Immature natural killer cell (primary cell): ENCODE data around the gene AIPL1. TPM values are rescaled to one million over a fixed set of nuclear protein-coding genes. Genes with fewer than 3 reads are reported as not detected.

Experiments
- DNase-seq, 3 donors: peaks; one replicate each; pipeline ENCODE4 v3.0.0; 2022; ENCODE audit warnings: mixed read lengths in 1 of 3
- H3K27ac Mint-ChIP-seq, 6 donors: one replicate each; pipeline ENCODE4 v1.8.0; 2020; ENCODE audit warnings: mixed read lengths in 6 of 6, mild to moderate bottlenecking in 5 of 6, inconsistent platforms in 4 of 6, moderate library complexity in 3 of 6
- H3K27me3 Mint-ChIP-seq, 3 donors: one replicate each; pipeline ENCODE4 v1.8.0; 2020 to 2021; ENCODE audit warnings: low read depth in 3 of 3, mild to moderate bottlenecking in 3 of 3, mixed read lengths in 3 of 3, moderate library complexity in 3 of 3, inconsistent platforms in 1 of 3
- H3K36me3 Mint-ChIP-seq, 3 donors: one replicate each; pipeline ENCODE4 v1.8.0; 2020; ENCODE audit warnings: mixed read lengths in 3 of 3, inconsistent platforms in 2 of 3, mild to moderate bottlenecking in 2 of 3
- H3K4me1 Mint-ChIP-seq, 2 donors: one replicate each; pipeline ENCODE4 v1.8.0; 2020; ENCODE audit warnings: inconsistent platforms in 2 of 2, mild to moderate bottlenecking in 2 of 2, mixed read lengths in 2 of 2, moderate library complexity in 1 of 2
- H3K4me3 Mint-ChIP-seq, 5 donors: one replicate each; pipeline ENCODE4 v1.8.0; 2020; ENCODE audit warnings: mild to moderate bottlenecking in 5 of 5, mixed read lengths in 5 of 5, inconsistent platforms in 3 of 5, moderate library complexity in 3 of 5
- H3K9me3 Mint-ChIP-seq, 6 donors: one replicate each; pipeline ENCODE4 v1.8.0; 2020; ENCODE audit warnings: mild to moderate bottlenecking in 6 of 6, mixed read lengths in 6 of 6, inconsistent platforms in 4 of 6, moderate library complexity in 3 of 6
- polyA plus RNA-seq, 3 donors: library from polyadenylated mRNA; unstranded; fragments of 300-500 nt; fragmentation: Illumina TruSeq; gene quantifications; one replicate each; pipeline ENCODE4 v1.2.3, GENCODE V29; 2021

The AIPL1 gene
- polyA plus RNA-seq, 3 donors from 2014 or later = not detected

DNA sequence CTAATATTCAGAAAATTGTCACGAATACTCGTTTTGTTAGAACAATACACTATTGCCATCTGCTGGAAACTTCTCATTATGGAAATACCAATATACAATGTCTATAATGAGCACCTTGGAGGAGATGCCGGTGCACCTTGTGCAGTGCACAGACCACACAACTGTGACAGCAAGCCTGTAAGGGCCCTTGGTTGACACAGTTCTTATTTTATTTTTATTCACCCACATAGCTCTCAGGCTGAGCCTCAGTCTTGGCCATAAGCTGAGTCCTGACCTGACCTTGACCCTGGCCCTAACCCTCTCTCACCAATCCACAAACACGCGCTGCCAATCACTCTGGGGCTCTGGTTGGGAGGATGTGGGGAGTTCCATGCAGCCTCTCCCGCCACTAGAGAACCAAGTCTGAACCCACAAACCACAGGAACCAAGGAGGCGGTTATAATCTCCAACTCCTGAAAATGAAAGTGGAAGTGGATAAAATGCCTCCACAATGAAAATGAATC lies 7.6 kb downstream of the AIPL1 start:
- H3K4me3 Mint-ChIP-seq = peak overlapping the region; percentile 34 to 76 (median 65)
- peaks cover 8 to 10% (median 8%) of the 10 kb centered on the region in 3 donors for H3K27me3 Mint-ChIP-seq
- H3K9me3 Mint-ChIP-seq = peaks cover 0 to 19% (median 9%) of the 10 kb centered on the region in 6 donors
- peak; percentile 73 to 75 (median 74) for DNase-seq
- peak overlapping the region; percentile 2 to 80 (median 25) for H3K27ac Mint-ChIP-seq
- peaks cover 12 to 20% of the 10 kb centered on the region in 2 donors for H3K4me1 Mint-ChIP-seq
- H3K36me3 Mint-ChIP-seq = peaks cover 3 to 8% (median 4%) of the 10 kb centered on the region in 3 donors

DNA sequence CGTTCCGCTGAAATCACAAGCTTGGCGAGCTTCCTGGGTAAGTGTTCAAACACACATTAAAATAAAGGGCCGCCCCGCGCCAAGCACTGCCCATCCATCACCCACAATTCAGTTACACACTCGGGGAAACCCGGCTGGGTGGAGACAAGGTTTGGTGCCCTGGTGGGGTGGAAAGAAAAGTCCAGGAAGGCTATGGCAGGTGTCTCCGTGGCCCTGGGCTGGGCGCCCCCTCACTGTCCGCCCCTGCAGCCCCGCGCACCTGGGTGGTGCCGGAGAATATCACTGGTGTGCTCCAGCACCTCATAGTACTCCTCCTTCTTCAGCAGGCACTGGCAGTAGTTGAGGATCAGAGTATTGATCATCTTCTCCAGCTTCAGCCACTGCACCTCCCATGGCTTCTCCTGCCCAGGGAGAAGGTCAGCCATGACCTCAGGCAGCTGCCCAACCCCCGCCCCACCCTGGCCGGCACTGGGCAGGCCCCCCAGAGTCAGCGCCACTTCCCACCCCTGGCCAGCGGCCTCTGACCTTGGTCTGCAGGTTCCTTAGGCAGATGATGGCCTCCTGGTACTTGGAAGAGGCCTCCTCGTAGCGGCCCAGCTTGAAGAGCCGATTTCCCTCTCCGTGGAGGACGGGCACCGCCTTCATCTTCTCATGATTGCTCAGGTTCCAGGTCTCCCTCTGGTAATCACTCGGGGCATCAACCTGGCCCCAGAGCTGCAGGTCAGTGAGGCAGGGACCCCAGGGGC lies 8.4 kb downstream of the AIPL1 start:
- peaks cover 0 to 17% (median 9%) of the 10 kb centered on the region in 6 donors for H3K9me3 Mint-ChIP-seq
- H3K36me3 Mint-ChIP-seq = peaks cover 2 to 8% (median 4%) of the 10 kb centered on the region in 3 donors
- no peak overlapping the region for H3K27ac Mint-ChIP-seq
- peaks cover 9 to 12% (median 9%) of the 10 kb centered on the region in 3 donors for H3K27me3 Mint-ChIP-seq
- H3K4me3 Mint-ChIP-seq = peak overlapping the region in 1 of 5 donors; percentile 57
- peaks cover 12 to 20% of the 10 kb centered on the region in 2 donors for H3K4me1 Mint-ChIP-seq
- no peak for DNase-seq

DNA sequence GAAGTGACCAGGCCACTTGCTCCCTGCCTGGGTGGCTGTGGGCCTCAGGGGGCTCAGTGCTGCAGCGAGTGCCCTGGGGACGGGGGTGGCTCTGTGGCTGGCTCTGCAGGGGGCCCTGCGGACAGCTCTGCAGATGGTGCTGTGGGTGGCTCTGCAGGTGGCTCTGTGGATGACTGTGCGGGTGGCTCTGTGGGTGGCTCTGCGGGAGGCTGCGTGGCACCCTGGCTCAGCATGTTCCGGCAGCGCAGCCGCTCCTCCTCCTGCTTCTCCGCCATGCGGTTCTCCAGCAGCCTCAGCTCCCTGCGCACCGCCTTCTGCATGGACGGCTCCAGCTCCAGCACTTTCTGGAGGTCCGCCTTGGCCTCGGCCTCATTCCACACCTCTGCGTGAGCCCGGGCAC lies 9.5 kb downstream of the AIPL1 start:
- H3K27me3 Mint-ChIP-seq = peaks cover 9 to 12% (median 9%) of the 10 kb centered on the region in 3 donors
- H3K27ac Mint-ChIP-seq = no peak overlapping the region
- H3K9me3 Mint-ChIP-seq = peaks cover 0 to 6% (median 4%) of the 10 kb centered on the region in 6 donors
- peaks cover 12 to 20% of the 10 kb centered on the region in 2 donors for H3K4me1 Mint-ChIP-seq
- no peak overlapping the region for H3K4me3 Mint-ChIP-seq
- no peak for DNase-seq
- H3K36me3 Mint-ChIP-seq = peaks cover 0 to 4% (median 4%) of the 10 kb centered on the region in 3 donors

DNA sequence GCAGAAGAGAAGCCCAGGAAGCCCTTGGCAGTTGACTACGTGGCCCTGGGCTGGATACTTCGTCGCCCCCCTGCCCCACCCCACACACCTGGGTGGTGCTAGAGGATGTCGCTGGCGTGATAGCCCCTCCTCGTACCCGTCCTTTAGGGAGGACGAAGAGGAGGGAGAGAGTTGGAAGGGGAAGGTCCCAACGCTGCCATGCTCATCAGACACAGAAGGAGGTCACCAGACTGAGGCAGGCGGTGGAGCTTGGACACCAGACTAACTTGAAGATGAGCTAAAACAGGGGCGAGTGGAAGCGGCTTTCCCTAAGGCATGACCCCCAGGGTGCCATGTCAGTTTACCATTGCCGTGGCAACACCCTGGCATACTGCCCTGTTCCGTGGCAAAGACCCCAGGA lies 11.0 kb downstream of the AIPL1 start:
- no peak for DNase-seq
- H3K9me3 Mint-ChIP-seq = no peaks in the 10 kb centered on the region
- H3K4me1 Mint-ChIP-seq = peaks cover 12 to 20% of the 10 kb centered on the region in 2 donors
- H3K27ac Mint-ChIP-seq = no peak overlapping the region
- peaks cover 9 to 12% (median 12%) of the 10 kb centered on the region in 3 donors for H3K27me3 Mint-ChIP-seq
- no peak overlapping the region for H3K4me3 Mint-ChIP-seq
- no peaks in the 10 kb centered on the region for H3K36me3 Mint-ChIP-seq

DNA sequence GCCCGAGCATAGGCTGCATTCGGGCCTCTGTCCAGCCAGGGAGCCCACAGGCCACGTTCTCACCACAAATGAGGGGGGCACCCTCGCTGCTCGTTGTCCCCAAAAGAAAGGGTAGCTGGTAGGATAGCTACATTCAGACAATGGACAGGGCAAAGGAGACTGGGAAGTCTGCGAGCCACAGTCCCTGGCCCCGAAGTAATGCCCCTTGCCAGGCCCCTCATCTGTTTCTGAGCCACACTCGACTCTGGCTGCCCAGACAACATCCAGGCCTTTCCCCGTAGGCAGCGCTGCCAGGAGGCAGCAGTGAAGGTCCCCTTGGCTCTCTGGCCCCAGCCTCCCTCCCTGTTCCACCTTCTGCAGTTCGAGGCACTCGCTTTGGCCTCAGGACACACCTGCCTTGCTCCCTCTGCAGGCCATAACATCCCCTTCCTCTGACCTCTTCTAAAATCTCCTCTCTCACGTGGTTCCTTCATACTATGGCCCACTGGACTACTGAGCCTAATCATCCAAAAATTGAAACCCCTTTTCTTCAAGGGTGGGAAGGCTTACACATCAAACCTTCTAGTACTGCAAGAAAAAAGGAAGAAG lies 12.2 kb downstream of the AIPL1 start:
- DNase-seq = no peak
- H3K4me3 Mint-ChIP-seq = no peak overlapping the region
- no peaks in the 10 kb centered on the region for H3K36me3 Mint-ChIP-seq
- H3K27me3 Mint-ChIP-seq = peaks cover 8 to 12% (median 12%) of the 10 kb centered on the region in 3 donors
- peaks cover 10 to 13% of the 10 kb centered on the region in 2 donors for H3K4me1 Mint-ChIP-seq
- no peak overlapping the region for H3K27ac Mint-ChIP-seq
- no peaks in the 10 kb centered on the region for H3K9me3 Mint-ChIP-seq

DNA sequence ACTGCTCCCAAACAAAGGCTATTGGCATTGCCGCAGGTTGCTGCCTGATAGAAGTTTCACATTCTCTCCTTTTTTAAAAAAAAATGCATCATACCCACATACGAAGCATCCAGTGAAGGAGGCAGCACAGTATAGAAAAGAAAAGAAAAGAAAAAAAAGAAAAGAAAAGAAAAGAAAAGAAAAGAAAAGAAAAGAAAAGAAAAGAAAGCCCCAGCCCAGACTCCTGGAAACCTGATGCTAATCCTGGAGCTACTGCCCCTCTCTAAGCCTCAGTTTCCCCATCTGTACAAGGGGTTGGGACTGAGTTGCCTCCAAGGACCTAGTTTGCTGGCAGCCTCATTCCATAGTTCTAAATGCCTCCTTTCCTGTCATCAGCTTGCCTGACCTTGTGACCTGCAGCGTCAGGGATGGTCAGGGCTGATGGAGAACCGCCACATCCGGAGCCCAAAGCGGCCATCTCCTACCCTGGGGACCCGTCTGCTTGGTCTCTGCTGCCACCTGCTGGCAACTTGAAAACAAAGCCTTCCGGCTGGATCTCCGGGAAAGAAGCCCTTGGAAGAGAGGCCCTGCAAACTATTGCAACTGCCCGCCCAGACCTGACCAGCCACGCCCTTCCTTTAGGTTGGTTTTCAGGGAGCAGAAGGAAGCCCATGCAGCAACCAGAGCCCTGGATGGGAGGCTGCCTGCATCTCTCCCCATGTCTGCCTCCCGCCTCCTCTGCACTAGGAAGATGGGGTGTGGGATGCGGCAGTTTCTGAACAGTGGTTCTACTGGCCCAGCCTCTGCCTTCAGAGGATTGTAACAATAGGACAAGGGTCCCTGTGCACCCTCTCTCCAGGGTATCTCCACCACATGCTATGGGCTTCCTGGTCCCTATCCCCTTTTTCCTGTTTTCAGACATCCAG lies 13.0 kb downstream of the AIPL1 start:
- no peak overlapping the region for H3K27ac Mint-ChIP-seq
- no peaks in the 10 kb centered on the region for H3K9me3 Mint-ChIP-seq
- H3K4me3 Mint-ChIP-seq = peak overlapping the region in 1 of 5 donors; percentile 25
- peak; percentile 61 to 68 (median 65) for DNase-seq
- H3K27me3 Mint-ChIP-seq = peaks cover 4 to 10% (median 6%) of the 10 kb centered on the region in 3 donors
- peaks cover 2 to 5% of the 10 kb centered on the region in 2 donors for H3K4me1 Mint-ChIP-seq
- H3K36me3 Mint-ChIP-seq = no peaks in the 10 kb centered on the region

DNA sequence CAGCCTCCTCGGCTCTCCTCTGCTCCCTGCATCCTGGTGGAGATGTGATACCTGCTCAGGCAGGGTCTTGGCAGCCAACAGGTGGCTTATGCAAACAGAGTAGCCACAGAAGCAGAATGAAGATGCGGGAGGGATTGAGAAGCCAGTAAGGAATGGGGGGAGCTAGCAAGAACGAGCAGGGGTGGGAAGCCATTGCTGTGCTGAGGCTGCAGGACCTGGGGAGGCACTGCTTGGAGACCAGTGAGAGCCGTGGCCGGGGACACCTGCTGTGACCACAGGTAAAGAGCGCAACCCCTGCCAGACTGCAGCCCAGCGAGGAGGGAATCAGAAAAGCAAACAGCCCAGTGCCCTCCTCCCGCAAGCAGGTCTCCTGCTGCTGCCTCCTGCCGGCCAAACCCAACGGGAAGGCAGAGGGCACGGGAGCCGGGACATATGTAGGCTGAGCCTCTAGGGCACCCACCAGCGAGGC lies 14.7 kb downstream of the AIPL1 start:
- no peak overlapping the region for H3K27ac Mint-ChIP-seq
- H3K36me3 Mint-ChIP-seq = no peaks in the 10 kb centered on the region
- no peaks in the 10 kb centered on the region for H3K9me3 Mint-ChIP-seq
- H3K4me3 Mint-ChIP-seq = no peak overlapping the region
- H3K27me3 Mint-ChIP-seq = peaks cover 3 to 12% (median 11%) of the 10 kb centered on the region in 3 donors
- no peaks in the 10 kb centered on the region for H3K4me1 Mint-ChIP-seq
- no peak for DNase-seq

DNA sequence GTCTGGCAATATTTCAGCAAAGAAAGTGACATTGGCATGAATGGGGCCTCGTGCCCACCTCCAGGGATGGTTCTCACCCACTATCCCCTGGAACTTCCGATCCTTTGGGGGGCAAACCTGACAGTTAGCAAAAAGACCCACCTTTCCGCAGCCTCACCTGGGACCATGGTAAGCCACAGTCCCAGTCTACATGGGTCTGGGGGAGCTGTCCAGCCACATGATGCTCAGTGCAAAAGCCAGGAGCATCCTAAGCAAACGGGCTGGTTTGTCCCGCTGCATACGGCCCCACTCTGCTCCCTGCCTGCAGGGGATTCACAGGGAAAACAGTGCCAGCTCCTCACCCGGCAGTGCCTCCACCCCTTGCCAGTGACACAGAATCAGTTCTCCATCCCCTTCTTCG lies 19.3 kb downstream of the AIPL1 start:
- no peak for DNase-seq
- Mint-ChIP-seq H3K4me1 (no peaks in the 10 kb centered on the region), H3K27ac (no peak overlapping the region)

DNA sequence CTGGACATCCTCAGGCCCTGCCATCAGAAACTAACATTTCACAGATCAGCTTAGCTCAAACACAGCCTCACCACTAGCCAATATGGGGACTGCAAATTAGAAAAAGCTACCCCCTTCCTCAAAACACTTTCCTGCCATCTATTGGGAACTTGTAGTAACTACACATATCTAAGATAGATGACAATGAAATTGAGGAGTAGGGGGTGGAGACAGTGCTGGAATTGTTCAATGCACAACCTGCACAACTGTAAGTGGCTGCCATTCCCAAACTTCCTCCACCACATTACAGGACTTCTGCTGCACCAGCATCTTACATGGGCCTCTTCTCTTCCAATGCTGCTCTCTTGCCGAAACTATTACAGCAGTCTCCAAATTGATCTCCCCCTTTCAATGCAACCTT lies 21.9 kb downstream of the AIPL1 start:
- Mint-ChIP-seq H3K27me3 (peaks cover 4 to 11% (median 7%) of the 10 kb centered on the region in 3 donors), H3K36me3 (no peaks in the 10 kb centered on the region), H3K4me3 (no peak overlapping the region), H3K27ac (no peak overlapping the region), H3K4me1 (no peaks in the 10 kb centered on the region), H3K9me3 (no peaks in the 10 kb centered on the region)
- no peak for DNase-seq

More for the DNA sequence above, 19.3 kb downstream of the AIPL1 start:
- no peaks in the 10 kb centered on the region for H3K36me3 Mint-ChIP-seq
- H3K4me3 Mint-ChIP-seq = no peak overlapping the region
- H3K9me3 Mint-ChIP-seq = no peaks in the 10 kb centered on the region
- peaks cover 6 to 11% (median 7%) of the 10 kb centered on the region in 3 donors for H3K27me3 Mint-ChIP-seq

DNA sequence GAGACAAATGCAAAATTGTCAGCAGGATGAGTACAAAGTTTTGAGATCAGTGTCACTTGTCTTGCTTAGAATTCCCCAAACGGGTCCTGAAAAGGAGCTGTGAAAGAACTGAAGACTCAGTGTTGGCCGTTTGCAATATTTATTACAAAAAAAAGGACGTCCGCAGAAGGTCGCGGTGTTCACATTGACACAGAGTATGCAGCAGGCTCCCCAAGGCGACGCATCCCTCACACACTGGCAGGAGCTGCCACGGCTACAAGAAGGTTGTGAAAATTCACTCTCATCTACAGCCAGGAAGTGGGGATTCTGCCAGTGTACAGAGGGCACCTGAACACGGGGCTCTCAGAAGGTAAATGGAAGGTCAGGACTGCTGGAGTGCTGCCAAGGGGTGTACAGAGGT lies 26.2 kb downstream of the AIPL1 start:
- Mint-ChIP-seq H3K4me3 (no peak overlapping the region), H3K9me3 (no peaks in the 10 kb centered on the region), H3K4me1 (no peaks in the 10 kb centered on the region), H3K27me3 (peaks cover 0 to 13% (median 7%) of the 10 kb centered on the region in 3 donors), H3K27ac (no peak overlapping the region), H3K36me3 (no peaks in the 10 kb centered on the region)
- no peak for DNase-seq

DNA sequence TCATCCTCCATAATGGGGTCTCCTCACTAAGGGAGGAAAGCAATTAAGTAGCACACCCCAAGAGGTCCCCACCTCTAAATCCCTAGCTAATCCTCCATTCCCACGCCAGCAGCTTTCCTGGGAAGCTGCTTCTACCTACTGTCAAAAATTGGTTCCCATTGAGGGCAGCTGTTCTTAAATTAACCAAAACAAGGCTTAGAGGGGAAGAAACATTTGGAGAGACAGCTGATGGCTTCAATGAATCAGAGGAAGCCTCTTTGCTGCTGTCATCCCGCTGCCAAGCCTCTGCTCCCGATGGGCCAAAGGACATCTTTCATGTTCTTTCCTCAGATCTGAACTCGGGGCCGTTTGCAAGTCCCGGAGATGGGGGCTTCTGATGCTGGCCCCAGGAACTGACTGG lies 26.6 kb downstream of the AIPL1 start:
- Mint-ChIP-seq H3K9me3 (no peaks in the 10 kb centered on the region), H3K27ac (no peak overlapping the region), H3K4me3 (no peak overlapping the region), H3K4me1 (no peaks in the 10 kb centered on the region), H3K36me3 (no peaks in the 10 kb centered on the region), H3K27me3 (peaks cover 0 to 13% (median 7%) of the 10 kb centered on the region in 3 donors)
- no peak for DNase-seq

DNA sequence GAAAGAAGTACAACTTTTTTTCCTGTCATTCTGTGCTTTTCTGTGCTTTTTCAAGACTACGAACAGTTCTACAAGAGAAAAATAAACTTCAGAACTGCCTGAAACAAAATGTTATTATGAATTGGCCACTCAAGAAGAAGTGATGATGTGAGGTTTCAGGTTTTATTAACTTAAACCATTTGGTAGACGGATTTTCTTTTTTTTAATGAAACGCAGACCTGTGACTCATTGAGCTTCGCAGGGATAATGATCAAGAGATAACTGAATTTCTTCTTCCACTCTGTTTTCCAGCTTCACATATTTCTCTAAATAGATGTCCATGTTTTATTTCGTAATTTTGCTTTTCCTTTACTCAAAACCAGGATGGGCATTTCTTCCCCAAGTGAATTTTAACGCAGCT lies 32.7 kb downstream of the AIPL1 start:
- Mint-ChIP-seq H3K4me1 (no peaks in the 10 kb centered on the region), H3K4me3 (no peak overlapping the region), H3K27me3 (peaks cover 5 to 12% (median 5%) of the 10 kb centered on the region in 3 donors), H3K9me3 (no peaks in the 10 kb centered on the region), H3K36me3 (no peaks in the 10 kb centered on the region), H3K27ac (no peak overlapping the region)
- no peak for DNase-seq

DNA sequence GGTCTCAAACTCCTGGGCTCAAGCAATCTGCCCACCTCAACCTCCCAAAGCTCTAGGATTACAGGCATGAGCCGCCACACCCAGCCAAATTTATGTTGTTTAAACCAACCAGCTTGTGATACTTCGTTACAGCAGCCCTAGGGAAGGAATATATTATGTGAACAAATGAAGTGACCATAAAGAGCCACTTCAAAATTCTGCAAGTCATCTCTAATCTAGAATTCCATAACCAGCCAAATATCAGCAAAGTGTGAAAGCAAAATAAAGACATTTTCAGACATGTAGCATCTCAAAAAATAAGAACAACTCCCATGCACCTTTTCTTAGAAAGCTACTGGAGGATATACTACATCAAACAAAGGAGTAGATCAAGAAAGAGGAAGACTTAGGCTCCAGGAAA lies 36.0 kb downstream of the AIPL1 start:
- no peaks in the 10 kb centered on the region for H3K9me3 Mint-ChIP-seq
- H3K27ac Mint-ChIP-seq = no peak overlapping the region
- peaks cover 1 to 8% (median 6%) of the 10 kb centered on the region in 3 donors for H3K27me3 Mint-ChIP-seq
- H3K4me3 Mint-ChIP-seq = no peak overlapping the region
- H3K36me3 Mint-ChIP-seq = no peaks in the 10 kb centered on the region
- no peaks in the 10 kb centered on the region for H3K4me1 Mint-ChIP-seq
- no peak for DNase-seq
